Activated CD8-positive, alpha-beta memory T cell treated with anti-CD3 and anti-CD28 coated beads for 4 hours (primary cell): ENCODE measurements around the gene ERC2.

ENCODE experiments used
- DNase-seq, 2 donors: peaks; one replicate each; pipeline ENCODE4 v3.0.0-alpha.2; 2020; ENCODE audit warnings: low read depth in 2 of 2

Gene ERC2

DNA sequence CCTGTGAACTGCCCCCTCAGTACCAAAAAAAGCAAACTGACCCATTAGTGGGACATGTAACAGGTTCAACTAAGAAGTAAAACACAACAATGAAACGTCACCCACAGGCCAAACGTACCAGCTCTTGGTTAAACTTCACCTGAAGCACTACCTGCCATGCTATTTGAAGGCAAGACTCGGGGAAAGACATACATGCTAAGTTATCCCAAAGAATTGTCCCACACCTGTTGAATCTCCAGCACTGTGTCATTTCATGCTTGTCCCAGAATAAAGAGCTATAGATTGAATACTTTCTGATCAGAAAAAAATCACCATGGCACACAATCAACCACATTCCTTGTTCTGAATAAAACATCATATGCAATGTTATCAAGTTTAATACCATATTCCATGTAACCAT lies 785.8 kb downstream of the ERC2 start:
- DNase-seq: no peak

DNA sequence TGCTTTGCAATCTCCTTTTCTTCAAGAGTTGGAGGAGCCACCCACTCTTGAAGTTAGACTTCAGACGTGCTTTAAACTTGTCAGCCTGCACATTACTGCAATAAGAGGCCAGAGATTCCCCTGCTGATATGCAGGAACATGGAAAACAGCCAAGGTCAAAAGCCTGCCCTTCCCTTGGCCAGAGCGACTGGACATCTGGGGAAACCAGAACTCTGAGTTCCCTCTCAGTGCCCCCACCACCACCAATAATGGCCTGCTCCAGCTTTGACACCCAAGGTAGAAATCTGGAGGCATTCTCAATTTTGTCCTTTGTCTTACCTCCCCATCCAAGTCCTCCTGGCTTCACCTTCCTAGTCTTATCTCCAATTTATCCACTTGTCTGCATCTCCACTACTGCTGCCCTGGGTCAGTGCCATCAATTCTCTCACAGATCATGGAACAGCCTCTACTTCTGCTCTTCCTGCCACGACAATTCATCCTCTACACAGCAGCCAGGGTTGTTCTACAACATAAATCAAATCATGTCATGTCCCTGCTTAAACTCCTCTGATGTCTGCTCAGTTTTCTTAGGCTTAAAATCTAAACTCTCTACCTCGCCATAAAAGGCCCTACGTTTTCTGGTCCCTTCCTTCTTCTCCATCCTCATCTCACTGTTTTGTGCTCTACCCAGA lies 789.6 kb downstream of the ERC2 start:
- no peak for DNase-seq

DNA sequence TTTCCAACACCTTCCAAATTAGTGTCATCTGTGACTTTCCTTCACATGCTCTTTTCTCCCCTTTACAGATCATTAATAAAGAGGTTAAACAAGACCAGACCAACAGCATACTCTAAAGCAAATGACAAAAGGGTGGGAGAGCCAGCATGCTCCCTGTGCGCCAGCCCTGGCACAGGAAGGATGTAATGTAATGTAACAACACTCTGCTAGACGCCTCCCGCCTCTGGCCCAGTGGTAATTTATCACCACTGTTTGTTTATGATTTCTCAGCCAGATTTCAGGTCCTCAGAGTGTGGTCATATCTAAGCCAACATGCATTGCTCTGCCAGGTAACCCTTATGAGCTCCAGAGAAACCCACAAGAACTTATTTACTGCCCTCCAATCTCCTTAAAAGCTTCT lies 791.6 kb downstream of the ERC2 start:
- DNase-seq: no peak

DNA sequence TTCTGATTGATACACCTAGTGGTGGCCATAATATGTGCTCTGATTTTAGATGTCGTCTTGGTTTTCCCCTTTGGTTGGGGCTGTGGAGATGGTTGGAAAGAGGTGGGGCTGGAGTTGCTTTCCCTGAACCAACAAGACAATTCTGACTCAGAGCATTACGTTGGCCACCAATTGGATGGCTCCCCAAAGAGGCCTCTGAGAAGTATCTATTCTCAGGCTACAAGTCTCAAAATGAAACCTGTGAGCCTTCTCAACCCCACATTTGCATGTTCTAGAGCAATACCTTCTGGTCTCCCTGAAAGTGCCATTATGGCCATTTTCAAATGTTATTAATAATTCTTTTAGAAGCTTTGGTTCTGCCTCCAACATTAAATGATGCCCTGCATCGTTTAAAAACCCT lies 792.8 kb downstream of the ERC2 start:
- DNase-seq: no peak

DNA sequence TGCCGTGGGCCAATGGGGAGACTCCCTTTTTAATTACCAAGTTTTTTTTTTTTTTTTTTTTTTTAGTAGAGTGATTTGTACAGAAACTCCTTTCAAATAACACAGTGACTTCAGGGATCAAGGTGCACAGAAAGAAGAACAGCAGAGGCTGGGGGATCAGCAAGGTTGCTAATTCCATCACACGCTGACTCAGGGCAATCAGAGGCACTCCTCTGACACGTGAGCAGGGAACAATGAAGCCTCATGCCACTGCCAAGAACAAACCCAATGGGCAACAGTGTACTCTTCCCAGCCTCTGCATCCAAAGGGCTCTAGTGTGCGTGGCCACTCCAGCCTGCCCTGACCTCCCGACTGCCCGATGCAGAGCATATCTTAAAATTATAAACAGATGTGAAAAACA lies 794.5 kb downstream of the ERC2 start:
- no peak for DNase-seq

DNA sequence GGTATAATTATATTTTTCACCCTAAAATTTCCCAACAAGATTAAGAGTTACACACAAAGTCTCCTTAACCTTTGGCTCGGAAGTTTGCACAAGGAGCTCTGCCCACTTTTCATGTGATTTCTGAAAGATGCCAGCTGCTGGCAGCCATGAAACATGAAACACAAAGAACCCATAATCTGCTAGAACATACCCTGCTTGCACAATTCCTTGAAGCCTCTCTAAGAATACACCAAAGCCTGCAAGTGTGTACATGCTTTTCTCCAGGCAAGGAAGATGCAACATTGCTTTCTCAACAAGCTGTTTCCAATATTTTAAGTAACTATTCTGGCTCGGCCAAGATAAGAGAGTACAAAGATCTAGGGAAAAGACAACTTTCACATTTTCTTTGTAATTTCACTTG lies 799.1 kb downstream of the ERC2 start:
- DNase-seq: no peak

DNA sequence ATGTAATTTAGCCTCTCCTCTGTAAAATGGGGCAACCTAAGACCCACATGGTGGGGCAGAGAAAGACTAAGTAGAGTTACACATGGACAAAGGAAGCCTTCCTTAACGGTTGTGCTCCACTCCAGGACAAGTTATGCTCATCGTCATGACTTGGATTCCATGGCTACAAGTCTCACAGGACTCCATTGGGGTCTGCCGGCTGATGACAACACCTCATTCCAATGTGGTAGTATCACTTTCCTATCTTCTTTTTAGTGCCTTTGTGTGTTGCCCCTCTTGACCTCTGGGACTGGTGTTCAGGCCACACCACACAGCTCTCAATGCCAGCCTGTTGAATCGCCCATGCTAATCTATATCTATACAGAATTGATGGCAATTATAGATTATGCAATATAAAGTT lies 799.9 kb downstream of the ERC2 start:
- DNase-seq: no peak

DNA sequence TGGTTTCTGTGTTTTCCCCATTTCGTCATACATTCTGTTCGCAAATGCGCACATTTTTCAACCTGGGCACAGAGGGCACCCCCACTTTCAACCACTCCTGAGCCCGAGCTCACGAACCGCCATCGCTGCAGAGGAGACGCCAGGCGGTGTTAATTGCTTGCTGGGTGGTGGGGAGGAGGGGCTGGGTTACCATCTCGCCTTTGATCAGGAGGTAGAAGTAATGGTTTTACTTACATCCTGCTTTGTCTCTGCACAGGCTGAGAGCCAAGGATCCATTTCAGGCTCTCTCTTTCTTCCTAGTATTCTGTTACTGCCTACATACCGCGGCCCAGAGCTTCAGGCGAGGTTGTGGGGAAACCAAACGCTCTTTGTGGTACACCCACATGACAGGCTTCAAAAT lies 803.9 kb downstream of the ERC2 start:
- no peak for DNase-seq

DNA sequence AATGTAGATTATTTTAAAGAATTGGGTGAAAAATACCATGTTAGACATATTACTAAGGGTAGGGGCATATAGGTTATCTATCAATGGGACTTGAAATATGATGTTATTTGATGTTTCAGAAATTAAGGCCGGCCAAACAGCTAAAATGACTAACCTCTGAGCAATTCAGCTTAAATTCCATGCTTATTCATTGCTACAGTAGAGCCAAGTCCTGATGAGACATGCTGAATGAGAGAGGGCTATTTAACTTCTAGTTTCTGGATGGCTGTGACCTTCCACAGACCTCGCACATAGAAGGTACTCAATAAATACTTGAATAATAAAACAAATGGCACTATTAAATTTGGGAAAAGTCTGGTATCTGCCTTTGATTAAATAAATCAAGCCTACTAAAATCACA lies 805.6 kb downstream of the ERC2 start:
- no peak for DNase-seq

DNA sequence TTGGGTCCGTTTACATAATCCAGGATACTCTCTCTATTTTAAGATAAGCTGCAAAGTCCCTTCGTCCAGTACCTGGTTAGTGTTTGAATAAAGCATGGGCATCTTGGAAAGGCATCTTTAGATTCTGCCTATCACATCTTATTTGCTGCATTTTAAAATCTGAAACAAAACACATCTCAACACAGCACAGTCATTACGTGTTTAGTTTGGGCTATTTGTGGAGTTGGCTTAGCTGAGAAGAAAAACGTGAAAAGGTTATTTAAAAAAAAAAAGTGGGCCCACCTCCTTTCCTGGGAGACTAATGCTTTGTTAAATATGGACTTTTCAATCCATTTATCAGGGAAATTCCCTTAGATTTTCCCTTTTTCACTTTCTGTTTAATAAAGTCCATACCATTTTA lies 806.7 kb downstream of the ERC2 start:
- DNase-seq: no peak

DNA sequence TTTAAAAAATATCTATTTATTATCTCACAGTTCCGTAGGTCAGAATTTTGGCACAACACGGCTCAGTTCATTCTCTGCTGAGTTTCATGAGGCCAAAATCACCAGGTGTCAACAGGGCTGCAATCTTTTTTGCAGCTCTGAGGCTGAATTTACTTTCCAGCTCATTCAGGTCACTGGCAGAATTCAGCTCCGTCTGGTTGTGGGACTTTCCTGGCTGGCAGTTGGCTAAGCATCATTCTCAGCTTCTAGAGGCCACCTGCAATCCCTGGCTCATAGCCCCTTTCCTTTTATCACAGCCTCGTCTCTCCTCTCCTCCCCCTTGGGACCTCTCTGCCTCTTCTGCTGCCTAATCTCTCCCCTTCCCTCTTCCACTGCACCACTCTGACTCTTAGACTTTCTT lies 807.1 kb downstream of the ERC2 start:
- DNase-seq: no peak

DNA sequence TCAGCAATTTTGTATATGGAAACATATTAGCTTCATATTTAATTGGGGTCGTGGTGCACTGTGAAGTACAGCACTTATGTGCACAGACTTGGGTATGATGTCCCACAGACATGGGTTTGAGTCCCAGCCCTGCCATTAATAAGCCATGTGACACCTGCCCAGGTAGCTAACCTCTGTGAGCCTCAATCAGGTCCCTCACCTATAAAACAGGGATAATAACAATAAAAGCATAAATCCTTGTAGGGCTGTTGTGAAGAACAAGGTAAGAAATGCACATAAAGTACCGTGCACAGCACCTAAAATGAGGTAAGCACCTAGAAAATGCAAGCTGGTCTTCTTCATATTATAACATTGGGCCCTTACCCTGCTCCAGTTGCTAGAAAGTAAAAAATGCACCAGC lies 807.6 kb downstream of the ERC2 start:
- DNase-seq: no peak

DNA sequence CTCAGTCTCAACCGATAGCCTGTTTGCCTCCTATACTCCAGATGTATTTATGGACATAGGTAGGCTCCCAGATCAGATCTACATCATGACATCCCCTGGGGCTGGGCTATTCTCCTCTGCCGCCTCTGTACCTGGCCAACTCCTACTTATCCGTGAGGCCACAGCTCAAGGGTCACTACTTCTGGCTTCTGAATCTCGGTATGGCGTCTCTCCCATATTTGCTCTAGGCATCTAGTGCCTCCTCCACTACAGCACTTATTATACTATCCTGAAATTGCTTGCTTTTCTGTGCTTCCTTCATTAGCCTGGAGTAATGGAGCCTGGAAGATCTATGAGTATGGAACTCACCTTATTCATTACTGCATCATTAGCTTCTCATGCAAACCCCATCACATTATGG lies 808.6 kb downstream of the ERC2 start:
- DNase-seq: no peak

DNA sequence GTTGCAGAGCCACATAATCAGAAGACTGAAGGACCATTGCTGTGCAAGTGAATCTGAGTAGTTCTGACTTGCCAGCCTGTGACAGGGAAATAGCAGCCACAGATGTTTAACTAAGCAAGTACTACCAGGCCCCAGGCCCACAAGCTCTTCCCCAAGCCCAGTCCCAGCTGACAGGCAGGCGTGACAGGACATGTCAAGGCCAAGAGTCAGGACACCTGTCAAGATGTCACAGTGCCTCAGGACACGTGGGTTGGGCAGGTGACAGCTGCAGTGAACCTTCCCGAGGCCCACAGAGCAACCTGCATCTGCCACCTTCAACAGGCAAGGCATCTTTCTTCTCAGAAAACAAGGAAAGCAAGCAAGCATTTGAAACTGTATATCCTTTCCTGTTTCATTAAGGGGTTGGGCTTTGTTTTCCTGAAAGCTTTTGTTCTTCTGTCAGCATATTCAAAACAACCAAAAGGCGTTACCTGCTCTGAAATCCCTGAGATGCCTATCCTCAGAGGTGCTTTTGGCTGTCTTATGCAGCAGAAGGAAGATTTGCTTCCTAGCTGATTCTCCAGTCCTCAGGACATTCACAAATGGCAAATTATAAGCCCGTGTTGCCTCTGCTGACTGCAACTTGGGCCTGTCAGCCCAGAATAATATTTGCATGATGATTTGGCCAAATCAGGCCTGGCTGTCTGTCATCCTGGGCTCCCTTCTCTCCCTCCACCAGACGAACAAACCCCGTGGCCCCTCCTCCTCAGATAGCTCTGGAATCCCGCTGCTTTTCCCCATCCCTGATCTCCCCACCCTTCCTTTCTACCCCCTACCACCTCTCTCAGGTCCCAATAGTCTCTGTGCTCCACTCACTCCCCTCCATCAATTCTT lies 809.3 kb downstream of the ERC2 start:
- DNase-seq: no peak

DNA sequence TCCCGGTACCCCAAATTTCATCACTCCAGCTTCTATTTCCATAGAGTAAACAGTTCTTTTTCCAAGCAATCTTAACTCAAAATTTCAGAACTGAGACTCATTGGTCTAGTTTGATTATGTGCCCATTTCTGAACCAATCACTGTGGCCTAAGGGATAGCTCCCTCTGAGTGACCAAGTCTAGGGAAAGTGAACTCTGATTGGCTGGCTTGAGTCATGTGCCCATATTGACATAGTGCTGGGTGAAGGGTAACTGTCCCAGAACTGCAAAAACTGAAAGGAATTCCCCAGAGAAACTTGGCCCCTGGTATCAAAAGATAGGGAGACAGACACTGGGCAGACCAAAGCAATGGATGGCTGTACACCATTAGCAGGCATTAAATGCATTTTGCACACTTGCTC lies 810.0 kb downstream of the ERC2 start:
- no peak for DNase-seq

DNA sequence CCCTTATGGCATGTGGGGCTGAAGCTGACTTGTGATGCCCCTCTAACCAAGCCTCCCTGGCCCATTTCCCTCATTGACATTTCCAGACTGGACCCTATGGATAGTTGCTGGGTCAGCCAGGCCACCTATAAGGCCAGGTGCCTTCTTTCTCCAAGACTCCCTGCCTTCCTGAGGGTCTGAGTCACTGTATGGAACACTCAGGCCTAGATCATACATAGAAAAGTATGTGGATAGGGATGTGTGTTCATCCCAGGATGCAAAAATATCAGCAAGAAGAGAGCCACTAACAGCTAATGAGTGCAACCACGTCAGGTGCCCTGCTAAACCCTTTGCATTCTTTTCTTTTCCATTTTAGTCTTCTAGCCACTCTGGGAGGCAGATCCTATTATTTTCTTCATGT lies 812.7 kb downstream of the ERC2 start:
- no peak for DNase-seq

DNA sequence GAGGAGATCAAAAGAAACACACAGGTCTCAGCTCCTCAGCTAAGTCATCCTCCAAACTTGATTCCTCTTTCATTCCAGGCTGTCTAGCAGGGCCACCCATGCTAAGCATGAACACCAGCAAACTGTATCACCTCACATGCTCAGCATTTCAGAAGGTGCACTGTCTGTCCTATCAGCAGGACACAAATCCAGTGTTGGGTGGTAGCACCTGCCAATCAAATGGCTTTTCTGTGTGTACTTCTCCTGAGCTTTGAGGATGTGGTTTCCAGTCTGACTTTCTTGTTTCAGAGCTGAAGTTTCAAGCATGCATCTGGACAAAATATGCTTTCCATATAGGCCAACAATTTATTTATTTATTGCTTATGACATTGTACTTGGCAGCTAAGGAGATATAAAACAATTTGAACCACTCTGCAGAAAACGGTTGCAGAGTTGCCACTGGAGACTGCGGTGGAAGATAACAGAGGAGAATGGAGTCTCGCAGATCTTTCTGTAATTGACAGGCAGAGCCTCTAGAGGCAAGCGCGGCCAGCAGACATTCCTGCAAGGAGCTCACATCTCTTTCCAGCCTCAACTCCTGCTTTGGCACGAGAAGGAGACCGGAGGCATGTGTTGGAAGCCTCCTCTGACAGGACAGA lies 814.0 kb downstream of the ERC2 start:
- no peak for DNase-seq

DNA sequence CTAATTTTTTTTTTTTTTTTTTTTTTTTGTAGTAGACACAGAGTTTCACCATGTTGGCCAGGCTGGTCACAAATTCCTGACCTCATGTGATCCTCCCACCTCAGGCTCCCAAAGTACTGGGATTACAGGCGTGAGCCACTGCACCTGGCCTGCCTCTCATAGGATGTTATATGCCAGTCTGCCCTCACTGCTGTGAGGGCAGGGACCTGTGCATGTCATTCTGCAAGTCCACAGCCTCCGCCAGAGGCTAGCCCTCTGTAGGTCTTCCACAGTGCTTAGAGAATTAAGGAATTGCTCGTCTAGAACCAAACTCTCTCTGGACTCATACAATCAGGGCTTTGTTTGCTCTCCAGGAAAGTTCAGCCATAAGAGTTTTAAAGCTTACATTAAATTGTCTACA lies 817.3 kb downstream of the ERC2 start:
- no peak for DNase-seq

DNA sequence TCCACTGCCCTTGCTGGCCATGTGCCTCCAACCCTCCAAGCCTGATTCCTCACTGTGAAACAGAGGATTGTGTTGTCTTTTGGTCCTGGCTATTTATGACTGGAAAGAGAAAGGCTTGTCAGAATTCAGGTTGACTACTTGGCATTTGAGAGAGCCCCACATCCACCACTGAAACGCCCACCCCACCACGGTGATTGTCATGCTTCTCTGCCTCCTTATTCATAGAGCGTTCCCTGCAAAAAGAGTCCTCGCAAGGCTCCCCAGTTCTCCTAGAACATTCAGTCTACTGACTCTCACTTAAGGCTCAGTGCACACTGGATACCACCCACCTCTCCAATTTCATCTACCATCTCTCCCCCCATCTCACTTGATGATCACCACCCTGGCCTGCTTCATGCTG lies 818.3 kb downstream of the ERC2 start:
- no peak for DNase-seq

DNA sequence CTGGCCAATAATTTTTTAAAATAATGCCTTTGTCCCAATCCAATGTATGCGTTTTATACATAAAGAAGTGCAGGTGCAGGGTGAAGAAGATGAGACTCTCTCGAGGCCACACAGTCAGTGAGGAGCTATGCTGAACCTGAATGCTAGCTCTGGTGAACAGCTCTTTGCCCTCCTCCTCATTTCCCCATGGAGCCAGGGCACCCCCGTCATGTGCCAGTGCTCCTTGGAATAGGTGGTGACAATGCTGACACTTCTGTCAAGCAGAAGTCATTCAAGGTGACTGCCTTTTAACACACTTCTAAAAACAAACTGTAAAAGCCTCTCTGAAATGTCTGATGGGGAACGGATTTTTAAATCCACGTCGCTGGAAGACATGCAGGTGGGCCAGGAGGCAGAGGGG lies 818.7 kb downstream of the ERC2 start:
- no peak for DNase-seq

DNA sequence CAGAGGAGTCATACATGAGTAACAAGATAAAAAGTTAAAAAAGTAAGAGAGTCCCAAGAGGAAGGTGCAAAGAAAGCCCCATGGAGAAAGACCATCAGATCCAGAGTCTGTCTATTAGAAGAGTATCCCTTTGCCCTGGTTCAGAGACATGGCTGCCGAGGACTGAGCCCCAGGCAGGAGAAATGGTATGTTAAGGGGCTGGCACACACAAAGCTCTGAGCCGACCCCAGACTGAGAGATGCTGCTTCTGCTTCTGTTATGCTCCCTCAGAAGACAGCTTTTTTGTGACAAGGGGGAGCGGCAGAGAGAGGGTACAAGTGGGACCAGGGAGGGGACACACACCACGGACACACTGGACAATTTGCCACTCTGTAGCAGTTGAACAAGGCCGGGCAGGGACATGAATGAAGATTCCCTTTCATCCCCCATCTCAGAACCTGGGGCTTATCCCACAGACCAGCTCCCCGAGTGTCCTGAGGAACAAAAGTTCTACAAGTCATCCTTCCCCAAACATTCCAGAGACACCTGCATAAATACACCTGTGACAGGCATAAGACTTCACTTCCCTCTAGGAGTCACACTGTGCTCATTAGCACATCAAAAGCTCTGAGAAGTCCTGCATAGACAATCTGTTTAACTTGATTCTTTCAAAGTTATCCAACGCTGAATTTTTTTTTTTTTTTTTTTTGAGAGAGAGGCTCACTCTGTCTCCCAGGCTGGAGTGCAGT lies 819.5 kb downstream of the ERC2 start:
- DNase-seq: no peak

DNA sequence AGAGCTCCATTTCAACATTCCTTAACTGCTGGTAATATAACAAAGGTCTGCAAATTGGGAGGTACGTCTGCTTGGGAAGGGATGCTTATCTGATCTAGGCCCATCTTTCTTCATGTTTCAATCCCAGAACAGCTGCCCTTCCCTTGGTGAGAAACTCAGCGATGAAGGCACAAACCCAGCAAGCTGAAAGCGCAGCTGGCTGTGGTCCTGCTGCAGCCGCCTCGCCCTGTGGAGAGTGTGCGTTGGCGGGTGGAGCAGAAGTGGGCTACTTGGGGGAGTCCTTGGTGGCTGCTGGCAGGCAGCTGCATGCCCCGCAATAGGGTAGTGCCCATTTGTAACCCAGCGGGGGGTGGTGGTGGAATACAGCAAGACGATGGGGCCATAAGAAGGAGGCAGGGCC lies 820.6 kb downstream of the ERC2 start:
- DNase-seq: no peak
